ENCODE data around the gene SURF4.

Gene SURF4

DNA sequence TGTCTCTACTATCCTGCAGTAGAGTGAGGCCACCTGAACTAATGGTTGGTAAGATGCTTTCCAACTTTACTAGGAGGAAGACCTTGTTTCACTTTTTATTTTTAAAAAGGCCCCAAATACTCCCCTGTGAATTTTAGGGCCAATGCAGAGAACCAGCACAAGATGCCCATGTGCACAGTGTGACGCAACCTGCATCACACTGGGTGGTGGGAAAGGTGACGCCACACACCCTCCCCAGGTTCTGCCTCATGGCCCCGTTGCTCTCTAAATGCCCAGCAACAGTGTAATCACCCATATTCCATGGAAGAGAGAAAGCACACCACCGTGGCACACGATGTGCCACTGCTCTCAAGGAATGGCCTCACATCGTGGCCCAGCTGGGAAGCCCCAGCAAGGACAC is 6.4 kb downstream of the SURF4 start:
- TF ChIP-seq POLR2AphosphoS5 (IDR thresholded peaks at IDR 0.05; ENCODE audit: low read depth, low read length): no peak
- TF ChIP-seq SIN3A (IDR thresholded peaks at IDR 0.05; ENCODE audit: borderline replicate concordance, insufficient read depth, low read length): no peak
- TF ChIP-seq FOXP2 (optimal IDR thresholded peaks at IDR 0.05; ENCODE audit: borderline replicate concordance, extremely low read depth, extremely low read length, insufficient read depth): no peak
- TF ChIP-seq, protein P1, sequence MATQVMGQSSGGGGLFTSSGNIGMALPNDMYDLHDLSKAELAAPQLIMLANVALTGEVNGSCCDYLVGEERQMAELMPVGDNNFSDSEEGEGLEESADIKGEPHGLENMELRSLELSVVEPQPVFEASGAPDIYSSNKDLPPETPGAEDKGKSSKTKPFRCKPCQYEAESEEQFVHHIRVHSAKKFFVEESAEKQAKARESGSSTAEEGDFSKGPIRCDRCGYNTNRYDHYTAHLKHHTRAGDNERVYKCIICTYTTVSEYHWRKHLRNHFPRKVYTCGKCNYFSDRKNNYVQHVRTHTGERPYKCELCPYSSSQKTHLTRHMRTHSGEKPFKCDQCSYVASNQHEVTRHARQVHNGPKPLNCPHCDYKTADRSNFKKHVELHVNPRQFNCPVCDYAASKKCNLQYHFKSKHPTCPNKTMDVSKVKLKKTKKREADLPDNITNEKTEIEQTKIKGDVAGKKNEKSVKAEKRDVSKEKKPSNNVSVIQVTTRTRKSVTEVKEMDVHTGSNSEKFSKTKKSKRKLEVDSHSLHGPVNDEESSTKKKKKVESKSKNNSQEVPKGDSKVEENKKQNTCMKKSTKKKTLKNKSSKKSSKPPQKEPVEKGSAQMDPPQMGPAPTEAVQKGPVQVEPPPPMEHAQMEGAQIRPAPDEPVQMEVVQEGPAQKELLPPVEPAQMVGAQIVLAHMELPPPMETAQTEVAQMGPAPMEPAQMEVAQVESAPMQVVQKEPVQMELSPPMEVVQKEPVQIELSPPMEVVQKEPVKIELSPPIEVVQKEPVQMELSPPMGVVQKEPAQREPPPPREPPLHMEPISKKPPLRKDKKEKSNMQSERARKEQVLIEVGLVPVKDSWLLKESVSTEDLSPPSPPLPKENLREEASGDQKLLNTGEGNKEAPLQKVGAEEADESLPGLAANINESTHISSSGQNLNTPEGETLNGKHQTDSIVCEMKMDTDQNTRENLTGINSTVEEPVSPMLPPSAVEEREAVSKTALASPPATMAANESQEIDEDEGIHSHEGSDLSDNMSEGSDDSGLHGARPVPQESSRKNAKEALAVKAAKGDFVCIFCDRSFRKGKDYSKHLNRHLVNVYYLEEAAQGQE (IDR thresholded peaks at IDR 0.05; ENCODE audit: insufficient read depth in 1 of 2, low read depth in 2 of 2, low read length in 2 of 2): no peak
- TF ChIP-seq TAF1 (IDR thresholded peaks at IDR 0.05; ENCODE audit: borderline replicate concordance, insufficient read depth, low read length): no peak

DNA sequence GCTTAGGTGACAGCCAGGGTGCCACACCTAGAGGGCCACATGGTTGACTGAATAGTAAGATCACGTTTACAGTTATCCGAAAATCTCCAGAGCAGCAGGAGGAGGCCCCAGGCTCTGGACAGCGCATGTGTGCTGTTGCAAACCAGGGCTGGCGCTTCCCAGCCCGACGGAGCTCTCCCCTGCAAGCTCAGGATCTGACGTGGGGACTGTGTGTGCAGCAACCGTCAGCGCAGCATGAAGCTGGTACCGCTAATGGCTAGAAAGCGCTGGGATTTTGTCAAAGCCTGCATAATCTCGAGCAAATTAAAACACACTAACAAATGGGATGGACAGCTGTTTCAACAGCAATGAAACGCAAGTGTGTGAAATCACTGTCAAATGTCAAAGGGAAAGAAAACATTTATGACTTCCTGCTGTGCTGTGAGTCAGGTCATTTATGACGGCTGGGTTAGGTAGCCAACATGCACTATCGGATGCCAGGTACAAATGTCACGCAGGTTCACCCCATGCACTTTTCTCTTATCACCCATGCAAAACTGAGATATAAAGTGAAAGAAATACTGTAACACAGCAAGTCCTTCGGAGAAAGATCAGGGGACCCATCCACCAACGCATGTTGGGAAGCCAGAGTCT is 7.5 kb downstream of the SURF4 start:
- TF ChIP-seq, protein P1 (IDR thresholded peaks at IDR 0.05; ENCODE audit: insufficient read depth in 1 of 2, low read depth in 2 of 2, low read length in 2 of 2): no peak
- TF ChIP-seq POLR2AphosphoS5 (IDR thresholded peaks at IDR 0.05; ENCODE audit: low read depth, low read length) (no peak), SIN3A (IDR thresholded peaks at IDR 0.05; ENCODE audit: borderline replicate concordance, insufficient read depth, low read length) (no peak), FOXP2 (optimal IDR thresholded peaks at IDR 0.05; ENCODE audit: borderline replicate concordance, extremely low read depth, extremely low read length, insufficient read depth) (no peak), TAF1 (IDR thresholded peaks at IDR 0.05; ENCODE audit: borderline replicate concordance, insufficient read depth, low read length) (no peak)

DNA sequence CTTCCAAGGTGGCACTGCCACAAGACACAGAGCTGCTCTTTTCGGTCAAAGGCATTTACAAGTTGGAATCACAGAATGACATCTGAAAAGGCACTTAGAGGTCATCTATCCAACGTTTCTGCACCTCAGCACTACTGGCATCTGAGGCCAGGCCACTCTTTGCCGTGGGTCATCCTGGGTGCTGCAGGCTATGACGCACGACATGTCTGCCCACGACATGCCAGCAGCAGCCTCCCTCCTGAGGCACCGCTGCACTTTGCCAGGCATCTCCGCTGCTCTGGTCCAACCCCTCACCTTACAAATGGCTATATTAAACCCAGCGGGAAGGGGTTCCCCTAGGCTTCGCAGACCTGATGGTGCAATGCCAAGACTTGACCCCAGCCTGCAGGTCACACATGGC is 8.1 kb downstream of the SURF4 start:
- TF ChIP-seq SIN3A (IDR thresholded peaks at IDR 0.05; ENCODE audit: borderline replicate concordance, insufficient read depth, low read length) (no peak), FOXP2 (optimal IDR thresholded peaks at IDR 0.05; ENCODE audit: borderline replicate concordance, extremely low read depth, extremely low read length, insufficient read depth) (no peak), TAF1 (IDR thresholded peaks at IDR 0.05; ENCODE audit: borderline replicate concordance, insufficient read depth, low read length) (no peak), POLR2AphosphoS5 (IDR thresholded peaks at IDR 0.05; ENCODE audit: low read depth, low read length) (no peak)
- TF ChIP-seq, protein P1 (IDR thresholded peaks at IDR 0.05; ENCODE audit: insufficient read depth in 1 of 2, low read depth in 2 of 2, low read length in 2 of 2): no peak

DNA sequence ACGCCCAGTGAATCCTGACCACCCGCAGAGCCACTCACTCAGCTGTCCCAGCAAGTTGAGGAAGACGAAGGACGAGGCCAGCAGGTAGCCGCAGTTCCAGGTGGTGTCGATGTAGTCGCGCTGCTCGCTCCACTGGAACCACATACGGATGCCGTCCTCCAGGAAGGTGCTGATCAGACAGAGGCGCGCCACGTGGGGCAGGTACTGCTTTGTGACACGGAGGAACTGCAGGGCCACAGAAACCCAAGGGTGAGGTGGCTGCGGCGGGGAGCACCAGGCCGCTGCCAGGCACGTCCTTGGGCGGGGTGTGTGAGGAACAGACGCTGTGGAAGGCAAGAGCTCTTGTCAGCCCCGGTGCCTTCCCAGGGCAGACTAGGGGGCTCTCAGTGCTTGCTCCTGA is 8.6 kb downstream of the SURF4 start:
- TF ChIP-seq, protein P1 (IDR thresholded peaks at IDR 0.05; ENCODE audit: insufficient read depth in 1 of 2, low read depth in 2 of 2, low read length in 2 of 2): no peak
- TF ChIP-seq TAF1 (IDR thresholded peaks at IDR 0.05; ENCODE audit: borderline replicate concordance, insufficient read depth, low read length) (no peak), POLR2AphosphoS5 (IDR thresholded peaks at IDR 0.05; ENCODE audit: low read depth, low read length) (no peak), SIN3A (IDR thresholded peaks at IDR 0.05; ENCODE audit: borderline replicate concordance, insufficient read depth, low read length) (no peak), FOXP2 (optimal IDR thresholded peaks at IDR 0.05; ENCODE audit: borderline replicate concordance, extremely low read depth, extremely low read length, insufficient read depth) (no peak)

Data from PFSK-1 (cell line).